Prostate gland (tissue), 2 donors: Measurements from ENCODE around the gene PANX2.

Source experiments
- POLR2A ChIP-seq: fragments of 450-650 bp; IDR thresholded peaks from one replicate; pipeline ENCODE4 v1.6.1; 2016; ENCODE audit warnings: antibody characterized with exemption, mild to moderate bottlenecking
- POLR2AphosphoS5 ChIP-seq: sonication (generic); formaldehyde crosslinking; IDR thresholded peaks from one replicate; pipeline ENCODE4 v1.6.1; 2017; ENCODE audit warnings: antibody characterized with exemption
- TF ChIP-seq, protein P1 (sequence below), 4 experiments: fragments of 200-600 bp in 2 of 4; fragments of 450-650 bp in 2 of 4; sonication (generic) in 2 of 4; IDR thresholded peaks; 1 replicate in 3 of 4; 2 replicates in 1 of 4; pipeline ENCODE4 v1.5.1; 2016 to 2019; ENCODE audit warnings: antibody characterized with exemption in 4 of 4, mild to moderate bottlenecking in 2 of 4, moderate library complexity in 2 of 4

DNA sequence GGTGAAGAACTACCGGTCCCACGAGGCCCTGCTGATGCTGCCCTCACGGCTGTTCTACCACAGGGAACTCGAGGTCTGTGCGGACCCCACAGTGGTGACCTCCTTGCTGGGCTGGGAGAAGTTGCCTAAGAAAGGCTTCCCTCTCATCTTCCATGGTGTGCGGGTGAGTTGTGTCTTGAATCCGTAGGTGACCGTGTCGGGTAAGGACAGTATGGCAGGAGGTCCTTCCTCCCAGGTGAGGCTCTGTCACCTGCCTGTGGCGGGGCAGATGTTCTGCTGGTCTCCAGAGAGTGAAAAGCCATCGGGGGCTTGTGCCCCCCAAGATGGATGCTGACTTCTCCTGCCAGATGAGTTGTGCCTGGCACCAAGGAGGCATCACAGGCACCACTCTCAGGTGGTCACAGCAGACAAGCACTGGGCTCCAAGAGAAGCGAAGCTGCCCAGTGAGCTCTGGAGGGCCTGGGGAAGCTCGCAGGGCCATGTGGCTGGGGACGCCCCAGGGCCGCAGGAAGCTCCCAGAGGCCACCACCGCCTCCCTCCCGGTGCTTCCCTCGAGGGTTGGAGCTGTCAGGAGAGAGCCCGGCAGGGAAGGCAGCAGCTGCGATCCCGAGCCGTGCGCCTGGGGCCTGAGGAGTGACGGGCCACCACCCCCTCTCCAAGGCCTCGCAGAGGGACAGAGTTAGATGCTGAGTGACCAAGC lies 17.3 kb upstream of the PANX2 start:
- TF ChIP-seq POLR2A (no peak), POLR2AphosphoS5 (no peak)
- TF ChIP-seq, protein P1, sequence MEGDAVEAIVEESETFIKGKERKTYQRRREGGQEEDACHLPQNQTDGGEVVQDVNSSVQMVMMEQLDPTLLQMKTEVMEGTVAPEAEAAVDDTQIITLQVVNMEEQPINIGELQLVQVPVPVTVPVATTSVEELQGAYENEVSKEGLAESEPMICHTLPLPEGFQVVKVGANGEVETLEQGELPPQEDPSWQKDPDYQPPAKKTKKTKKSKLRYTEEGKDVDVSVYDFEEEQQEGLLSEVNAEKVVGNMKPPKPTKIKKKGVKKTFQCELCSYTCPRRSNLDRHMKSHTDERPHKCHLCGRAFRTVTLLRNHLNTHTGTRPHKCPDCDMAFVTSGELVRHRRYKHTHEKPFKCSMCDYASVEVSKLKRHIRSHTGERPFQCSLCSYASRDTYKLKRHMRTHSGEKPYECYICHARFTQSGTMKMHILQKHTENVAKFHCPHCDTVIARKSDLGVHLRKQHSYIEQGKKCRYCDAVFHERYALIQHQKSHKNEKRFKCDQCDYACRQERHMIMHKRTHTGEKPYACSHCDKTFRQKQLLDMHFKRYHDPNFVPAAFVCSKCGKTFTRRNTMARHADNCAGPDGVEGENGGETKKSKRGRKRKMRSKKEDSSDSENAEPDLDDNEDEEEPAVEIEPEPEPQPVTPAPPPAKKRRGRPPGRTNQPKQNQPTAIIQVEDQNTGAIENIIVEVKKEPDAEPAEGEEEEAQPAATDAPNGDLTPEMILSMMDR (IDR thresholded peaks at IDR 0.05) = no peak
